ENCODE results near the gene KRTAP5-9. TPM values are rescaled to one million over a fixed set of nuclear protein-coding genes. Genes with fewer than 3 reads are reported as not detected.
"Not testable (repeated sequence)": the region's sequence is repeated elsewhere in the genome, so short reads cannot be mapped to it uniquely, and the experiment has no call there.

KRTAP5-9 gene
- total RNA-seq, 1 donor from 2014 or later: not detected

- ATAC-seq; intact Hi-C loops (cut with DNase I); DNase-seq; H3K4me3 ChIP-seq; H3K27me3 ChIP-seq (ENCODE audit: low read depth); H3K9me3 ChIP-seq; H3K4me1 ChIP-seq; H3K27ac ChIP-seq; H3K36me3 ChIP-seq: not testable (repeated sequence)
Observed at GRCh38 chr11:71589546-71589920, 41.3 kb downstream of the KRTAP5-9 start.

Other genes starting within 250 kb of the KRTAP5-9 start
- gene DHCR7, start 100.0 kb upstream of the KRTAP5-9 start, total RNA-seq: 64.2 TPM
- gene NADSYN1, start 95.2 kb upstream of the KRTAP5-9 start, total RNA-seq: 95.0 TPM
- not detected for gene KRTAP5-7, start 21.2 kb upstream of the KRTAP5-9 start, total RNA-seq
- gene KRTAP5-8, start 10.4 kb upstream of the KRTAP5-9 start, total RNA-seq: not detected
- not detected for gene KRTAP5-10, start 17.1 kb downstream of the KRTAP5-9 start, total RNA-seq
- not detected for gene KRTAP5-11, start 34.5 kb downstream of the KRTAP5-9 start, total RNA-seq

All from lower lobe of right lung (tissue), 2 donors.